Myocyte (in vitro differentiated cells): ENCODE measurements around the gene GFRA1. TPM values are rescaled to one million over a fixed set of nuclear protein-coding genes. Genes with fewer than 3 reads are reported as not detected.
"Not testable (repeated sequence)": the region's sequence is repeated elsewhere in the genome, so short reads cannot be mapped to it uniquely, and the experiment has no call there.

Source experiments
- DNase-seq: peaks from one replicate; pipeline ENCODE4 v3.0.0-alpha.2; 2012; ENCODE audit warnings: low read depth
- total RNA-seq: library from RNA; depleted of rRNA; stranded (reverse); fragments of >200 nt; gene quantifications from 2 replicates; pipeline ENCODE4 v1.2.3, GENCODE V29; 2014

Gene GFRA1
- total RNA-seq, 1 donor from 2014 or later = 12.9 TPM

DNA sequence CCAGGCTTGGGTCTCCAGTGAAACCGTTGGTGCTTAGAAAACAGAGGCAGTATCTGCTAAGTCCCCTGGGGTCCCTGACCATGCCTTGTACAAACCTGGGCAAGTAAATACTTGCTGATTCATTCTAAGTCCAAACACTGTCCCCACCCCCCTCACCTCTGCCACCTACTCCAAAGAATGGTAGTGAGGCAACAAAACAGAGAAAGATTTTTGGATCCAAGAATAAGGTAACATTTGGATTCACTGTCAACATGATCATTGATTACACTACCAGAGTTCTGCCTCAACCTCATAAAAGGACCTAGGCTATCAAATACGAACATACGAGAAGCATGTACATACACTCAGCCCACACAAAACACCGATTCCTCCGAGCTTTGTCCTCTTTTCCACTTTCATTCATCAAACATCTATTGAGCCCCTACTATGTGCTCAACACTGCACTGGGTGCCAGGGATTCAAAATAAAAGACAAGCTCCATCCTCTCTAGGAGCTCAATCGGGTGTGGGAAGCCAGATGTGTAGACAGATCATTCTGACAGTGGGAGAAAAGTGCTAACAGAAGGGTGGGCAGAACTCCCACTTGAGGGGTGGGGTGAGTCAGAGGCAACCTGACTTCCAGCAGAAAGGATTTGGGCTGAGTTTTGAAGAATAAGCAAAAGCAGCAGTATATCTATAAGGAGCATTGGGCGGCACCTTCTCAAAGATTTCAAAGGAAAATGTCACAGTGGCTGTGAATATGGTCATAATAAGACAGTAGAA lies 71.2 kb downstream of the GFRA1 start:
- no peak for DNase-seq

GRCh38 chr10:116201011-116201410 lies 72.0 kb downstream of the GFRA1 start:
- DNase-seq = no peak

- no peak for DNase-seq
Observed at GRCh38 chr10:116198676-116199035, 74.3 kb downstream of the GFRA1 start.

GRCh38 chr10:116197946-116198675 lies 74.9 kb downstream of the GFRA1 start:
- no peak for DNase-seq

GRCh38 chr10:116195583-116195982 lies 77.4 kb downstream of the GFRA1 start:
- DNase-seq = no peak

GRCh38 chr10:116195039-116195438 lies 78.0 kb downstream of the GFRA1 start:
- DNase-seq = no peak

DNA sequence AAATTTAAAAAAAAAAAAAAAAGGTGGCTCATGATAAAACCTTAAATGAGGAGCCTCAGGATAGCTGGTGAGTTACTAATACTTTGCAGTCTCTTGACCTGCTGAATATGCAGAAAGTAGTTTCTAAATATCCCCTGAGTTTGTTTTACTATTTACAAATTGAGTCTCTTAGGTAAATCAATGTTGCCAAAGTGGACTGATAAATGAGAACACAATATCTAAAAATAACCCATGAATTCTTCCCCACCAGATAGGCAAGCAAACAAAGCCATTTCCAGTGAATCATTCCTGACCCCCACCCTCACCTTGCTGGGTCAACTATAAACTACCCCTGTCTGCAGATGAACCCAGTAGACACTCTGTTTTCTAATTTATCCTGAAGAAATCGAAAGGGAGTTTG lies 78.9 kb downstream of the GFRA1 start:
- DNase-seq = no peak

DNA sequence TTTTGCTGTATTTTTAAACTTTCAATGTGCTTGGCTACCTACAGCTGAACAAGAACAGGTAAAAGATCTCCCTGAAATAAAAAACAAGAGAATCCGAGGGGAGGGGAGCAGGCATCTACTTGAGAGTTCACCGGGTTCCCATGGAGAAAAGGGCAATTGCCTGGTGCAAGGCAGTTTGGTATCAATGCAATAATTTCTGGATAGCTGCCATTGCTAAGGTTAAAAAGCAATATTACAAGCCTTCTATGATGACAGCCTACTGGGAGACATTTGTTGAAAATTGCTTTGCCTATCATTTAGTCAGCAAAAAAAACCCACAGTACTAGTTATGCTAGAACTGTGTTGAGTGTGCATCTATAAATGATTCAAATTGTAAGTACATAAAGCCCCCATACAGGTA lies 82.1 kb downstream of the GFRA1 start:
- no peak for DNase-seq

DNA sequence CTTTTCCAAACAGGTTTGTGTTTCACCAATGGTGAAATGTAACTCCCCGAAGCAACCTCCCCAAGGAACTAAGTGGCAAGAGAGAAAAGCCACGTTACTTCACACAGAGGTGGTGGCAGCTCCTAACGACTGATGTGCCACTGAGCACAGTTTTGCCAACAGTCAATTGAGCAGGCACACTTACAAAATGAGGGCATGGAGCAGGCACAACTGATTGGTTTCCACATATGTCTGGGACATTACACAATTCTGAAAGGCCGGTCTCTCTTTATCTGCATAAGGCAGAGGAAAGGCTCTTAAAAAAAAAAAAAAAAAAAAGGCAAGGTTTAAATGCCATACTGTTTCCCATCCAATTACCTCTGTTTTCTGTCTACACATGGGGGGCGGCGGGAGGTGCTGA lies 86.7 kb downstream of the GFRA1 start:
- DNase-seq = no peak

- no peak for DNase-seq
Observed at GRCh38 chr10:116185199-116185867, 87.7 kb downstream of the GFRA1 start.

GRCh38 chr10:116184512-116184794 lies 88.6 kb downstream of the GFRA1 start:
- DNase-seq = no peak

DNA sequence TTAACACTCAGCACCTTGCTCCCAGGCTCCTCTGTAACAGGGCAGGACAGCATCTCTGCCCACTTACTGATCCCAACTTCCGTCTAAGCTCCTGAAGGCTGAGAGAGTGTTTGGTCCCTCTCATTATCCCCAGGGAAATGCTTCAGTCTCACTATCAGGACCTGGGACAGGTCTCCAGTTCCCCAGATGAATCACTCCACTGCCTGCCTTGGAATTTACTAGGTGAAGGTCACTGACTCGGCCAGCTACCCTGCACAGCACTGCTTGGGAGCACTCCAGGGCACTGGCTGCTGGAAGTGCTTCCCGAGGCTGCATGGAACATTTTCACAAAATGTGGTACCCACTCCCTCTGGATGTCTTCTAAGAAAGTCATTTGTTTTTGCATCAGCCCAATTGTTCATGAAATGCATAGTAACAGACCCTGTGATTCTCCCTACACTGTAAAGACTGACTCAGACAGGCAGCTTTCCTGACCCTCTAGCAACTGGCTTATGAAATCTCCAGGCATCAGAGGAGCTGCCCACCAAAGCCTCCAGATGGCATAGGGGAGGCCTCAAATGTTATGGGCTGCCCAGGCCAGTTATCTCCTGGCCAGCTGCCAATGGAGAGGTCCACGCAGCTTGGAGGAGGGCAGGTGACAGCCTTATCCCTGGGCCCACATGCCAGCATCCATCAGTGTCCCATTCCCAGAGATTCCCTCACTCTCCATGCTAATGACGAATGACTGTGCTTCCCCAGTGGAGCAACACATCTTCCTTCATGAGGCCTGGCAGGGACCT lies 89.1 kb downstream of the GFRA1 start:
- DNase-seq = peak; percentile 58

DNA sequence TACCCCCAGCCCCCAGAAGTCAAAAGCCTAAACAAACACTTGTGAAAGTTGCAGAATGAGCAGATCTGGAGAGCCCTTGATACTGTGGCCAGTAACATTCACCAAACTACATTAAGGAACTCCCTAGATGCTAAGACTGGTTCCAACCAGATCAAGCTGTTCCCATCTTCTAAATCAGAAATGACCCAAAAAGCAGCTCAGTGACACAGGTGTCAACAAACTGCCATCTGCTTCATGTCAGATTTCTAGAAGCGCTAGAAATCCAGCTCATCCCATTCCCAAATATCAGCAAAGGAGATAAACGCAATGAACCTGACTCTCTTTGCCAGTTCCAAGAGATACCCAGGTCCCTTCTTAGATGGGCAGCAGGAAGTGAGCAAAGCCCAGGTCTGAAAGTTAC lies 90.6 kb downstream of the GFRA1 start:
- no peak for DNase-seq

GRCh38 chr10:116178086-116178605 lies 94.9 kb downstream of the GFRA1 start:
- DNase-seq = no peak

GRCh38 chr10:116175231-116175630 lies 97.8 kb downstream of the GFRA1 start:
- no peak for DNase-seq

DNA sequence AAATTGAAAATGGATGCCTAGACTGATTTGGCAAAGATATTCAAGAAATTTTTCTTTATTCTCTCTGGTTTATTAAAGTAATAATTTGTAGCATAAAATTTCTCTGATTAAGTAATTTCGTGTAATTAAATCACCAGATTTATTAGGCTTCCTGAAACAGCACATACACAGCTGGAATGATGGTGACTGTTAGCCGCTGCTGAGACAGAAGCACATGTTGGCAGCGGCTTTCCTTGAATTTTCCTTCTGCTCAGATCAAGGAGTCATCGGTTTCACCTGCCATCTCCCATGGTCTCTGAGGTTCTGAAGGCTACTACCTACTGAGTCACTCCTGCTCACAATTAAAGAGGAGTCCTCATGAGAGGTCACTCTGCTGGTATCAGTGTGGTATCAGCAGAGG lies 101.5 kb downstream of the GFRA1 start:
- no peak for DNase-seq

DNA sequence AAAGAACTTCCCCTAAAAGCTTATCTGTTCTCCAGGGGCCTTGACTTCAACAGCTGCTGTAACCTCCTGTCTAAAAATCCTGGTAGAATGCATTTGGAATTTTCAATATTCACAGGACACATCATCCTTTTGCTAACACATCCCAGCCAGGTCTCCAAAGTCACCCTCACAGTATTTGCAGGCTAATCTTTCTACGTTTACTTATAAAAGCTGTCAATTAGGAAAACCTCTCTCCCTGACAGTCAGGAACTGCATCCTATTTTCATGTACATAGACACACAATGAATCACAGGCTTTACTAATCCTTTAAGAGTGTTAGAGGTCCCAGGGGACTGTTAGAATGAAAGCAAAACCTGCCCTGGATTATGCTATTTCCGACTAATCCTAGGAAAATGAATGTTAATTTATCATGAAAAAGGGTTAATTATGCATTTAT lies 102.2 kb downstream of the GFRA1 start:
- peak; percentile 72 for DNase-seq

DNA sequence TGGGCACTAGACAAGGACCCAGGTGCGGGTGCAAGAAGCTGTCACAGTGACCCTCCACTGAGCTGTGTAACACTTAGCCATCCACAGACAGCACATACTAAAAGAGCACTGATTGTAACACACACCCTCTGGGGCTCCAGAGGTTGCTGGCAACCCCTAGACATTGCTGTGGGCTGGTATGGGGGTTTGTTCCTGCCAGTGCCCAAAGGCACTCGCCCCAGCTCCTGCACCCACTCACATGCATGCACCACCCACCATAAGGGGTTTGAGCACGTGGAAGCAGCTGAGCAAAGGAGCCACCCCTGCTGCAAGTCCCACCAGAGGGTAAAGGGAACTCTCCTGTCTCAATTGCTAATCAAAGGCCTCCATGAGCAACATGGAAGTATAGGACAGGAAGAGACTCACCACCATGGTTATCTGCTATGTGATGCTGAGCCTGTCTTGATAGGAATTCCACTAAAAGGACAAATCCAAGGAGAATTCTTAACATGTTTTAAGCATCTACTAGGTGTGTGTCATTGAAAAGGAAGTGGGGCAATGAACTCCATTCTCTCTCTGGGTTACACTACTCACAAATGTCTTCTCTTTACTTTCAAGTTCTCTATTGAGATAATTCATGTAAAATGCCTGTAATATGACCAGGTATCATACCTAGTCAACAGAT lies 103.1 kb downstream of the GFRA1 start:
- no peak for DNase-seq

DNA sequence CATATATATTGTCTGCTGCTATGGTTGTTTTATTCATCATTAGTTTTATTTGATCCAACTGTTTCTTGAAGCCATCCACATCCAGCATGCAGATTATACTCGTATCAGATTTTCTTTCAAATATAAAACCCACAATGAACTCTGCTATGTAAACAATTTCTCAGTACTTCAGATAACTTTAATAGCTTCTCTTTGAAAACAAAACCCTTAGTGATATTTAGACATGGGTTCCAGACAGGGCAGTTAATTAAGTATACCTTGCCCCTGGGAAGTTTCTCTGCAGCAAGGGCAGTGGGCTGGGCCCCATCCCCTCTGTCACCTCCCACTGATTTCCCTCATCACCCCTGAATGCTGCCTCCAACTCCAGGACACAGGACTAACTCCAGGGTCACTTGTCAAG lies 104.3 kb downstream of the GFRA1 start:
- no peak for DNase-seq

- DNase-seq = no peak
Observed at GRCh38 chr10:116168329-116168728, 104.7 kb downstream of the GFRA1 start.

DNA sequence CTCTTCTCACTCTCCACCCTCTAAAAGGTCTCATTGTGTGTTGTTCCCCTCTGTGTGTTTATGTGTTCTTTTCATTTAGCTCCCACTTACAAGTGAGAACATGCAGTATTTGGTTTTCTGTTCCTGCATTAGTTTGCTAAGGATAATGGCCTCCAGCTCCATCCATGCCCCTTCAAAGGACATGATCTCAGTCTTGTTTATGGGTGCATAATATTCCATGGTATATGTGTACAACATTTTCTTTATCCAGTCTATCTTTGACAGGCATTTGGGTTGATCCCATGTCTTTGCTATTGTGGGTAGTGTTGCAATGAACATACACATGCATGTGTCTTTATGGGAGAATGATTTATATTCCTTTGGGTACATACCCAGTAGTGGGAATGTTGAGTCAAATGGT lies 107.1 kb downstream of the GFRA1 start:
- not testable (repeated sequence) for DNase-seq
